Measurements from ENCODE around the gene SORL1. TPM values are rescaled to one million over a fixed set of nuclear protein-coding genes. Genes with fewer than 3 reads are reported as not detected.

SORL1 gene
- total RNA-seq, 1 donor from 2014 or later, result 39.0 TPM

DNA sequence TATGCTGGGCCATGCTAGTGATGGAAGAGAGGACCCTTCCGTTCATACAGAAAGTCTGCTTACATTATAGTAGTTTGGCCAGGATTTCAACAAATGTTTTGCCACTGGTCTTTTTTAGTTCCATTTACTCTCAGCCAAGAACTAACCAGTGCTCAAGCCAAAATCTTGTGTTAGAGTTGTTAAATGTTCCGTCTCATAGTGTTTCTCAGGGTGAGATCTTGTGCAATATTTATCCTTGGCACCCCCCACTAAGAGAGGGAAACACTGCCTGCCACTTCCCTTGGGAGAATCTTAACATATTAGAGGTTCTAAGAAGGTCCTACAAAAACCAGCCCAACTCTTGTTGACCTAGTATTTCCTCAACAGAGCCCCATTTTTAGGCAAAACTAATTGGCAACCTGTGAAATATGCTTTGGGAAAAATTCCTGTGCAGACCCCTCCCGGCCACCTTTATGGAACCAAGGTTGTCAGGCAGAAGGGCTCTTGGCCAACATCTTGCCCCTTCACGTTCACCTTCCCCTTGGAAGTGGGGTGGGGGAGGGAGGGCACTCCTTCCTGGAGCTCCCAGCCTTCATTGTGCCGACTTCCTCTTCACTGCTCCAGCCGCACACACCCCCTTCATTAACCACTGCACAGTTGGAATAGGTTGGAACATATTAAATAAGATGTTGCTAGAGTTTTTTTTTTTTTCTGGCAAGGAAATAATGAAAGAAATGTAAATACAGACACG is 173.8 kb downstream of the SORL1 start:
- TF ChIP-seq, protein P1, sequence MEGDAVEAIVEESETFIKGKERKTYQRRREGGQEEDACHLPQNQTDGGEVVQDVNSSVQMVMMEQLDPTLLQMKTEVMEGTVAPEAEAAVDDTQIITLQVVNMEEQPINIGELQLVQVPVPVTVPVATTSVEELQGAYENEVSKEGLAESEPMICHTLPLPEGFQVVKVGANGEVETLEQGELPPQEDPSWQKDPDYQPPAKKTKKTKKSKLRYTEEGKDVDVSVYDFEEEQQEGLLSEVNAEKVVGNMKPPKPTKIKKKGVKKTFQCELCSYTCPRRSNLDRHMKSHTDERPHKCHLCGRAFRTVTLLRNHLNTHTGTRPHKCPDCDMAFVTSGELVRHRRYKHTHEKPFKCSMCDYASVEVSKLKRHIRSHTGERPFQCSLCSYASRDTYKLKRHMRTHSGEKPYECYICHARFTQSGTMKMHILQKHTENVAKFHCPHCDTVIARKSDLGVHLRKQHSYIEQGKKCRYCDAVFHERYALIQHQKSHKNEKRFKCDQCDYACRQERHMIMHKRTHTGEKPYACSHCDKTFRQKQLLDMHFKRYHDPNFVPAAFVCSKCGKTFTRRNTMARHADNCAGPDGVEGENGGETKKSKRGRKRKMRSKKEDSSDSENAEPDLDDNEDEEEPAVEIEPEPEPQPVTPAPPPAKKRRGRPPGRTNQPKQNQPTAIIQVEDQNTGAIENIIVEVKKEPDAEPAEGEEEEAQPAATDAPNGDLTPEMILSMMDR (conservative IDR thresholded peaks at IDR 0.05), result no peak
- H3K36me3 Mint-ChIP-seq, result peaks cover 28% of the 10 kb centered on the region
- no peak overlapping the region for H3K27ac Mint-ChIP-seq
- no peaks in the 10 kb centered on the region for H3K4me1 Mint-ChIP-seq (ENCODE audit: unreplicated experiment)
- H3K9me3 Mint-ChIP-seq, result no peaks in the 10 kb centered on the region
- DNase-seq (ENCODE audit: extremely low spot score, unreplicated experiment), result no peak
- H3K27me3 Mint-ChIP-seq, result no peaks in the 10 kb centered on the region
- no peak overlapping the region for H3K4me3 Mint-ChIP-seq

DNA sequence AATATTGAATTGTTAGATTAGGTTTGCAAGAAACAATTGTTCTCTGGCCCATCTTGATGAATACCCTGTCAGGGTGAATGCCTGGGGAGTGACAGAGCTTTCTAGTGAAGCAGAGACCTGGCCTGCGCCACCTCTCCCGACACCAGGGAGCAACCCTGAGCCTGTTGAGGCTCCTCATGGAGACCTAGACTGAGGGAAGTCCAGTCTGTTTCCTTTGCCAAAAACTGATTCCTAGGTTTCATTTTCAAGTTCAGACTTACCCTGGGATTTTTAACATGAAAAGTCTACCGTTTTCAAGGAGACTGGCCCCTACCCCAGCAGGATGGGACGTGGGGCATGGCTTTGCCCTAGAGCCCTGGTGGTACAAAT is 174.4 kb downstream of the SORL1 start:
- TF ChIP-seq, protein P1 (conservative IDR thresholded peaks at IDR 0.05), result no peak
- peaks cover 27% of the 10 kb centered on the region for H3K36me3 Mint-ChIP-seq

DNA sequence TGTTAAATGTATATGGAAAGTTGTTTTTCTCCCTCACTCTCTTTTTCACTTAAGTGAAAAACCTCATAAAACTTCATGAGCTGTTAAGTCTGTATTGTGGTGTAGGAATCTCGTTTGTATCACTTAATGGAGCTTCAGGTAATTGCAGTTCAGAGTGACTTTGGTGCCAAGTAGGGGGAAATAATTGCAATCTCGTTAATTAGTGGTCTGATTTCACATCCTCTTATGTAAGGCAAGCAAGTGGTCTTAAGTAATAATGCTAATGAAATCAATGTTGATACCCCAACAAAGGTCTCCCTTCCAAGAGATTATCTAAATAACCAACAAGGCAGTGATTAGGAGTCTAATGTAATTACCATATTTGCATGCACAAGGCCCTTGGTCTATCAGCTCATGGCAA is 174.9 kb downstream of the SORL1 start:
- Mint-ChIP-seq H3K36me3 (peaks cover 27% of the 10 kb centered on the region), H3K27ac (no peak overlapping the region), H3K27me3 (no peaks in the 10 kb centered on the region), H3K4me3 (no peak overlapping the region), H3K9me3 (no peaks in the 10 kb centered on the region), H3K4me1 (ENCODE audit: unreplicated experiment) (no peaks in the 10 kb centered on the region)
- DNase-seq (ENCODE audit: extremely low spot score, unreplicated experiment), result no peak
- TF ChIP-seq, protein P1 (conservative IDR thresholded peaks at IDR 0.05), result no peak

More for the DNA sequence above, 174.4 kb downstream of the SORL1 start:
- Mint-ChIP-seq H3K4me1 (ENCODE audit: unreplicated experiment) (no peaks in the 10 kb centered on the region), H3K9me3 (no peaks in the 10 kb centered on the region), H3K4me3 (no peak overlapping the region), H3K27me3 (no peaks in the 10 kb centered on the region), H3K27ac (no peak overlapping the region)
- DNase-seq (ENCODE audit: extremely low spot score, unreplicated experiment), result no peak

DNA sequence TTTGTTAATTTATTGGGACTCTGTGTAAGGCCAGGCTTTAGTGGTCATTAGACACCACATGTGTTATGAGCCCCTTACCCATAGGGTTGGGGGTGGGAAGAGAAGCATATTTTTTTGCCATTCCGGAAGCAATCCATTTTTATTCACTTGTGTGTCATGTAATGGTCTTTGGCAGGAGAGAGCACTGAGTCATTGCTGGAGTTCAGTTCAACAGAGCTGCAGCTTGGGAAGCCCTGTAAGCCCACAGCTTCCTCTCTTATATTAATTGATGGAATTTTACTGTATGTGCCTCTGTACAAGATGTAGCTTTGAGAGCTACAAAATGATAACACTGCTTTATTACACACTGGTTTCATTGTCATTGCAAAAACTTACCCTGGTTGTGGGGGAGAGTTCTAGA is 177.9 kb downstream of the SORL1 start:
- H3K36me3 Mint-ChIP-seq, result peaks cover 25% of the 10 kb centered on the region
- no peak overlapping the region for H3K27ac Mint-ChIP-seq
- no peaks in the 10 kb centered on the region for H3K27me3 Mint-ChIP-seq
- DNase-seq (ENCODE audit: extremely low spot score, unreplicated experiment), result no peak
- no peaks in the 10 kb centered on the region for H3K9me3 Mint-ChIP-seq
- TF ChIP-seq, protein P1 (conservative IDR thresholded peaks at IDR 0.05), result no peak
- peaks cover 4% of the 10 kb centered on the region for H3K4me1 Mint-ChIP-seq (ENCODE audit: unreplicated experiment)
- no peak overlapping the region for H3K4me3 Mint-ChIP-seq

DNA sequence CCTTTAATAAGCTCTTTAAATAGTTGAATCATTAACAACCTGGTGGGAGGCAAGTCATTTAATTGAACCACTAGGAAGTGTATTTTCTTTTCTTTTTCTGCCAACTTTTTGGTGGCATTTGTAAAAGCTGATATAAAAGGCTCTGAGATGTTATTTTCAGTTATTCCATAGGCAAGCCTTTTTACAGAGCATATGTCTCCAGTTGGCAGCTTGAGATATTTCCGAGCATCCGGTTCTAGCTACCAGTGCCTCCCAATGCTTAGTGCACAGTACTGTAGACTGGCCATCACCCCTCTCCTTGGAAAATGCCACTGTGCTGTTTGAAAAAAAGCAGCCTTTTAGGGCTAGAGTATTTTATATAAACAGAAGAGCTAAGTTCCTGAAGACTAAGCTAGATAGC is 179.3 kb downstream of the SORL1 start:
- no peaks in the 10 kb centered on the region for H3K27me3 Mint-ChIP-seq
- peaks cover 4% of the 10 kb centered on the region for H3K4me1 Mint-ChIP-seq (ENCODE audit: unreplicated experiment)
- no peak overlapping the region for H3K27ac Mint-ChIP-seq
- H3K36me3 Mint-ChIP-seq, result peaks cover 21% of the 10 kb centered on the region
- H3K4me3 Mint-ChIP-seq, result no peak overlapping the region
- TF ChIP-seq, protein P1 (conservative IDR thresholded peaks at IDR 0.05), result no peak
- H3K9me3 Mint-ChIP-seq, result no peaks in the 10 kb centered on the region
- no peak for DNase-seq (ENCODE audit: extremely low spot score, unreplicated experiment)
